ENCODE data around the gene ZNF467.

Gene ZNF467

DNA sequence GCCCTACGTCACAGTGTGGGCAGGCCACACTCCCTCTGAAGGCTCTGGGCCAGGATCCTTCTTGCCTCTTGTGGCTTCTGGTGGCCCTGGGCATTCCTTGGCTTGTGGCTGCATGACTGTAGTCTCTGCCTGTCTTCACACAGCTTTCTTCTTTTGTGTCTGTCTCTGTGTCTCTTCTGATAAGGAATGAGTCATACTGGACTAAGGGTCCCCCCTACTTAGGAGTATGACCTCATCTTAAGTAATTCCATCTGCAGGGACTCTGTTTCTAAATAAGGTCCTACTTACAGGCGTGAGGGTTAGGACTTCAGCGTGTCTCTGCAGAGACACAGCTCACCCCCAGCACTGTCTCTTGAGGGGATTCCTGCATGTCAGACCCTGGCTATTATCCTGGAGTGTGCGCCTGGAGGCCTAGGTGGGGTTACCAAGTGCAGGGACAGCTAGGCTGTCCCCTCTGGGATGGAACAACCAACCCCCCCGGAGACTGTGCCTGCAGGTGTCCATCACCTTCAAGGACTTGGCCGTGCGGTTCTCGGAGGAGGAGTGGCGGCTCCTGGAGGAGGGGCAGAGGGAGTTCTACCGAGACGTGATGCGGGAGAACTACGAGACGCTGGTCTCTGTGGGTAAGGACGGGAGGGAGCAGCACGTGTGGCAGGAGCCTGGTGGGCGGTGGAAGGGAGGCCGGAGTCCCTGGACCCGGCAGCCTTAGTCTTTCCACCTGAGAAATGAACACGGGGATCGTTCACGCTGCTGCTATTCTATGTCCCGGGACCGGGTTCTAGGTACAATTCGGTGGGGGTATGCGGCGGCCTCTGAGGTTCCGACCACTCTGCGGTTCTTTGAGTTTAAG lies 54.1 kb downstream of the ZNF467 start:
- CTCF ChIA-PET, result no interaction called here
- Histone ChIP-seq H3K27me3 (replicated peaks in 2 of 5; ENCODE audit: control insufficient read depth in 4 of 5, insufficient read depth in 5 of 5, low read length in 4 of 5) (no peaks in the 10 kb centered on the region), H3K4me1 (ENCODE audit: control extremely low read depth in 1 of 4, control insufficient read depth in 4 of 4, insufficient read depth in 4 of 4, low read length in 3 of 4) (peaks cover 0 to 29% (median 17%) of the 10 kb centered on the region in 4 experiments), H3K4me3 (ENCODE audit: control insufficient read depth in 1 of 7, extremely low read depth in 1 of 7, insufficient read depth in 4 of 7, low read depth in 2 of 7, low read length in 6 of 7) (no peak overlapping the region), H3K27ac (ENCODE audit: insufficient read depth in 1 of 2, low read depth in 1 of 2, low read length in 2 of 2, poor library complexity in 1 of 2, severe bottlenecking in 2 of 2) (peak overlapping the region in 1 of 2 experiments; percentile 43), H3K36me3 (ENCODE audit: control insufficient read depth in 4 of 4, insufficient read depth in 4 of 4, low read length in 3 of 4) (peaks cover 0 to 55% (median 31%) of the 10 kb centered on the region in 4 experiments), H3K9me3 (ENCODE audit: control extremely low read depth in 1 of 5, control insufficient read depth in 4 of 5, insufficient read depth in 2 of 5, low read depth in 1 of 5, low read length in 4 of 5) (no peaks in the 10 kb centered on the region)
- 97% methylated on average over 29 of the region's 29 CpGs for WGBS (ENCODE audit: insufficient coverage)
- DNase-seq, result no peak
- POLR2A ChIA-PET, result no interaction called here

GRCh38 chr7:149718730-149719049 lies 54.7 kb downstream of the ZNF467 start:
- peaks cover 0 to 49% (median 28%) of the 10 kb centered on the region in 4 experiments for H3K36me3 ChIP-seq (ENCODE audit: control insufficient read depth in 4 of 4, insufficient read depth in 4 of 4, low read length in 3 of 4)
- POLR2A ChIA-PET, result no interaction called here
- peaks cover 0 to under 1% (median 0%) of the 10 kb centered on the region in 5 experiments for H3K27me3 ChIP-seq (replicated peaks in 2 of 5; ENCODE audit: control insufficient read depth in 4 of 5, insufficient read depth in 5 of 5, low read length in 4 of 5)
- H3K4me3 ChIP-seq (ENCODE audit: control insufficient read depth in 1 of 7, extremely low read depth in 1 of 7, insufficient read depth in 4 of 7, low read depth in 2 of 7, low read length in 6 of 7), result no peak overlapping the region
- 100% methylated on average over 6 of the region's 6 CpGs for WGBS (ENCODE audit: insufficient coverage)
- DNase-seq, result no peak
- H3K27ac ChIP-seq (ENCODE audit: insufficient read depth in 1 of 2, low read depth in 1 of 2, low read length in 2 of 2, poor library complexity in 1 of 2, severe bottlenecking in 2 of 2), result no peak overlapping the region
- peaks cover 0 to 35% (median 22%) of the 10 kb centered on the region in 4 experiments for H3K4me1 ChIP-seq (ENCODE audit: control extremely low read depth in 1 of 4, control insufficient read depth in 4 of 4, insufficient read depth in 4 of 4, low read length in 3 of 4)
- CTCF ChIA-PET, result no interaction called here
- no peaks in the 10 kb centered on the region for H3K9me3 ChIP-seq (ENCODE audit: control extremely low read depth in 1 of 5, control insufficient read depth in 4 of 5, insufficient read depth in 2 of 5, low read depth in 1 of 5, low read length in 4 of 5)

DNA sequence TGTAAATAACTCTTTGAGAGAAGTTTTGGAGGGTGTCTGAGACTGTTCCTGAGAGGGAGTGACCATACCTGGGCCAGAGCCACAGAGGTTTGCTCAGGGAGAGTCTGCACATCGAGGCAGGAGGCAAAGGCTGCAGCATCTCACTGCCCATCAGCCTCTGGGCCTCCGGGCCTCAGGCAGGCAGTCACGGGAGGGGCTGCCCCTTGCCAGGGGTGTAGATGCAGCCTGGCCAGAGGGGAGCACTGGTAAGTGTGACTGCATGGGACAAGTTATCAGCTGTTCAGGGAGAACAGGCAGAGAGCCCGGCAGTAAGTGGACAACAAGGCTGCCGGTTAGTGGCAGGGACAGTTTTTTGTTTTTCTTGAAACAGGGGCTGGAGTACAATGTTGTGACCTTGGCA lies 55.9 kb downstream of the ZNF467 start:
- Histone ChIP-seq H3K9me3 (ENCODE audit: control extremely low read depth in 1 of 5, control insufficient read depth in 4 of 5, insufficient read depth in 2 of 5, low read depth in 1 of 5, low read length in 4 of 5) (peaks cover 0 to 5% (median 0%) of the 10 kb centered on the region in 5 experiments), H3K27ac (ENCODE audit: insufficient read depth in 1 of 2, low read depth in 1 of 2, low read length in 2 of 2, poor library complexity in 1 of 2, severe bottlenecking in 2 of 2) (no peak overlapping the region), H3K27me3 (replicated peaks in 2 of 5; ENCODE audit: control insufficient read depth in 4 of 5, insufficient read depth in 5 of 5, low read length in 4 of 5) (peaks cover 0 to 4% (median 0%) of the 10 kb centered on the region in 5 experiments), H3K36me3 (ENCODE audit: control insufficient read depth in 4 of 4, insufficient read depth in 4 of 4, low read length in 3 of 4) (peaks cover 0 to 37% (median 17%) of the 10 kb centered on the region in 4 experiments), H3K4me1 (ENCODE audit: control extremely low read depth in 1 of 4, control insufficient read depth in 4 of 4, insufficient read depth in 4 of 4, low read length in 3 of 4) (peaks cover 0 to 33% (median 22%) of the 10 kb centered on the region in 4 experiments), H3K4me3 (ENCODE audit: control insufficient read depth in 1 of 7, extremely low read depth in 1 of 7, insufficient read depth in 4 of 7, low read depth in 2 of 7, low read length in 6 of 7) (no peak overlapping the region)
- ChIA-PET CTCF (no interaction called here), POLR2A (no interaction called here)
- 100% methylated on average over 4 of the region's 5 CpGs for WGBS (ENCODE audit: insufficient coverage)
- DNase-seq, result no peak

- no peak for DNase-seq
- H3K27me3 ChIP-seq (replicated peaks in 2 of 5; ENCODE audit: control insufficient read depth in 4 of 5, insufficient read depth in 5 of 5, low read length in 4 of 5), result peaks cover 0 to 4% (median 0%) of the 10 kb centered on the region in 5 experiments
- H3K27ac ChIP-seq (ENCODE audit: insufficient read depth in 1 of 2, low read depth in 1 of 2, low read length in 2 of 2, poor library complexity in 1 of 2, severe bottlenecking in 2 of 2), result no peak overlapping the region
- peaks cover 0 to 5% (median 0%) of the 10 kb centered on the region in 5 experiments for H3K9me3 ChIP-seq (ENCODE audit: control extremely low read depth in 1 of 5, control insufficient read depth in 4 of 5, insufficient read depth in 2 of 5, low read depth in 1 of 5, low read length in 4 of 5)
- H3K4me1 ChIP-seq (ENCODE audit: control extremely low read depth in 1 of 4, control insufficient read depth in 4 of 4, insufficient read depth in 4 of 4, low read length in 3 of 4), result peaks cover 0 to 29% (median 22%) of the 10 kb centered on the region in 4 experiments
- ChIA-PET CTCF (interaction anchor here (0.6 to 1.4 kb wide), 4 partner anchors 10 to 54 kb away, joined by 3 read pairs; no protein-coding TSS in a partner anchor), POLR2A (no interaction called here)
- 100% methylated on average over 3 of the region's 4 CpGs for WGBS (ENCODE audit: insufficient coverage)
- H3K36me3 ChIP-seq (ENCODE audit: control insufficient read depth in 4 of 4, insufficient read depth in 4 of 4, low read length in 3 of 4), result peaks cover 0 to 31% (median 14%) of the 10 kb centered on the region in 4 experiments
- no peak overlapping the region for H3K4me3 ChIP-seq (ENCODE audit: control insufficient read depth in 1 of 7, extremely low read depth in 1 of 7, insufficient read depth in 4 of 7, low read depth in 2 of 7, low read length in 6 of 7)
Observed at GRCh38 chr7:149716932-149717307, 56.5 kb downstream of the ZNF467 start.

GRCh38 chr7:149716007-149716931 lies 57.1 kb downstream of the ZNF467 start:
- H3K27ac ChIP-seq (ENCODE audit: insufficient read depth in 1 of 2, low read depth in 1 of 2, low read length in 2 of 2, poor library complexity in 1 of 2, severe bottlenecking in 2 of 2), result no peak overlapping the region
- POLR2A ChIA-PET, result no interaction called here
- DNase-seq, result no peak
- CTCF ChIA-PET, result interaction anchor here (0.6 to 1.4 kb wide), 5 partner anchors 8 to 54 kb away, joined by 3 read pairs; no protein-coding TSS in a partner anchor
- peaks cover 0 to 25% (median 12%) of the 10 kb centered on the region in 4 experiments for H3K36me3 ChIP-seq (ENCODE audit: control insufficient read depth in 4 of 4, insufficient read depth in 4 of 4, low read length in 3 of 4)
- peaks cover 0 to 25% (median 22%) of the 10 kb centered on the region in 4 experiments for H3K4me1 ChIP-seq (ENCODE audit: control extremely low read depth in 1 of 4, control insufficient read depth in 4 of 4, insufficient read depth in 4 of 4, low read length in 3 of 4)
- H3K9me3 ChIP-seq (ENCODE audit: control extremely low read depth in 1 of 5, control insufficient read depth in 4 of 5, insufficient read depth in 2 of 5, low read depth in 1 of 5, low read length in 4 of 5), result peaks cover 0 to 11% (median 2%) of the 10 kb centered on the region in 5 experiments
- H3K4me3 ChIP-seq (ENCODE audit: control insufficient read depth in 1 of 7, extremely low read depth in 1 of 7, insufficient read depth in 4 of 7, low read depth in 2 of 7, low read length in 6 of 7), result peak overlapping the region in 2 of 7 experiments; percentile 3 to 73
- peaks cover 0 to 4% (median 0%) of the 10 kb centered on the region in 5 experiments for H3K27me3 ChIP-seq (replicated peaks in 2 of 5; ENCODE audit: control insufficient read depth in 4 of 5, insufficient read depth in 5 of 5, low read length in 4 of 5)
- 77% methylated on average over 6 of the region's 11 CpGs for WGBS (ENCODE audit: insufficient coverage)

DNA sequence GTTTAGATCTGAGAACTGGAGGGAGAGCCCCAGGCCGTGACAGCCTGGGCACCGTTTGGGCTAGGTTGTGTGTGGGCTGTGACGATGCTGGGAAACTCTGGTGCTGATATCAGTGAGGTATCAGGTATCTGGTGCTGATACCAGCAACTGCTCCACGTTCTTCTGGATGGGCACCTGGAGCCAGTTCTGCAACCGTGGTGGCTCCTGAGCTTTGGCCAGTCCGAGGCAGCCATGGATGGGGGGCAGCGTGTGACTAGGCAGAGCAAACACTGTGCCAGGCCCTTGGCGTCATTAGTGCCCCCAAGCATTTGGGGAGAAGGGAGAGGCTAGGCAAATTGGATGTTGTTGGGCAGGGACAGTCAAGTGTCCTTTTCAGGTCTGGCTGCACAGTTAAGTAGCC lies 57.9 kb downstream of the ZNF467 start:
- no peak for DNase-seq
- 54% methylated on average over 5 of the region's 8 CpGs for WGBS (ENCODE audit: insufficient coverage)
- H3K27me3 ChIP-seq (replicated peaks in 2 of 5; ENCODE audit: control insufficient read depth in 4 of 5, insufficient read depth in 5 of 5, low read length in 4 of 5), result peaks cover 0 to 4% (median 0%) of the 10 kb centered on the region in 5 experiments
- H3K4me1 ChIP-seq (ENCODE audit: control extremely low read depth in 1 of 4, control insufficient read depth in 4 of 4, insufficient read depth in 4 of 4, low read length in 3 of 4), result peaks cover 0 to 25% (median 22%) of the 10 kb centered on the region in 4 experiments
- H3K36me3 ChIP-seq (ENCODE audit: control insufficient read depth in 4 of 4, insufficient read depth in 4 of 4, low read length in 3 of 4), result peaks cover 0 to 17% (median 8%) of the 10 kb centered on the region in 4 experiments
- POLR2A ChIA-PET, result interaction anchor here (0.7 kb wide), 1 partner anchor 60 kb away, joined by 5 read pairs; no protein-coding TSS in a partner anchor
- peaks cover 1 to 14% (median 4%) of the 10 kb centered on the region in 5 experiments for H3K9me3 ChIP-seq (ENCODE audit: control extremely low read depth in 1 of 5, control insufficient read depth in 4 of 5, insufficient read depth in 2 of 5, low read depth in 1 of 5, low read length in 4 of 5)
- H3K4me3 ChIP-seq (ENCODE audit: control insufficient read depth in 1 of 7, extremely low read depth in 1 of 7, insufficient read depth in 4 of 7, low read depth in 2 of 7, low read length in 6 of 7), result peak overlapping the region; percentile 61 to 89 (median 73)
- peak overlapping the region in 1 of 2 experiments; percentile 72 for H3K27ac ChIP-seq (ENCODE audit: insufficient read depth in 1 of 2, low read depth in 1 of 2, low read length in 2 of 2, poor library complexity in 1 of 2, severe bottlenecking in 2 of 2)
- CTCF ChIA-PET, result interaction anchor here (0.7 to 1.4 kb wide), 2 partner anchors 9 to 35 kb away, joined by 3 read pairs; no protein-coding TSS in a partner anchor

Data from common myeloid progenitor, CD34-positive (primary cell).